Measurements from ENCODE around the gene KIR2DL3. TPM values are rescaled to one million over a fixed set of nuclear protein-coding genes. Genes with fewer than 3 reads are reported as not detected.
"Not testable (repeated sequence)": the region's sequence is repeated elsewhere in the genome, so short reads cannot be mapped to it uniquely, and the experiment has no call there.

The KIR2DL3 gene
- total RNA-seq (2014; rRNA removed; shearing (Covaris generic)) = not detected in 2 replicates

- DNase-seq (ENCODE audit: low read depth) = not testable (repeated sequence)
These were observed at the start of gene KIR2DL3 for GRCh38 chr19:54738306-54738705. Gene KIR2DL3, plus strand, starts transcription at chr19:54738513. Its CDS starts 33 bp downstream, at chr19:54738546.

DNA sequence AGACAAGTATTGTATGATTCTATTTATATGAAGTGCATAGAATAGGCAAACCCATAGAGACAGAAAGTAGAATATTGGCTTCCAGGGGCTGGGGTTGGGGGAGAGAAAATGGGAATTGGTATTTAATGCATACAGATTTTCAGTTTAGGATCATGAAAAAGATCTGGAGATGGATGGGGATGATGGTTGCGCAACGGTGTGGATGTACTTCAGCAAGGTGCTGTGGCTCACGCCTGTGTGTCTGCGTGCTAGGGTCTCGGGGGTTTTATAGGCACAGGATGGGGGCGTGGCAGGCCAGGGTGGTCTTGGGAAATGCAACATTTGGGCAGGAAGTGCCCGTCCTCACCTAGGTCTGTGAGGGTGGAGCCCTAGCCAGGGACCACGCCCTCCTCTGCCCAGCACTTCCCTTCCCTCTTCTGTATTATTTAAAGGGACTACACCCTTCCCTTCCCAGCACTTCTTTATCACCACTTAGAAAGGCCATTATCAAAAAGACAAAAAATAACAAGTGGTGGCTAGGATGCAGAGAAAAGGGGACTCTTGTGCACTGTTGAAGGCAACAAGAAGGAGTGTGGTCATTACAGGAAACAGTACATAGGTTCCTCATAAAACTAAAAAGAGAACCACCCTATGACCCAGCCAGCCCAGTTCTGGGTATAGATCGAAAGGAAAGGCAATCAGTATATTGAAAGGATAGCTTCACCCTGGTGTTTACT lies 46.6 kb upstream of the KIR2DL3 start:
- DNase-seq (ENCODE audit: low read depth) = no peak

DNA sequence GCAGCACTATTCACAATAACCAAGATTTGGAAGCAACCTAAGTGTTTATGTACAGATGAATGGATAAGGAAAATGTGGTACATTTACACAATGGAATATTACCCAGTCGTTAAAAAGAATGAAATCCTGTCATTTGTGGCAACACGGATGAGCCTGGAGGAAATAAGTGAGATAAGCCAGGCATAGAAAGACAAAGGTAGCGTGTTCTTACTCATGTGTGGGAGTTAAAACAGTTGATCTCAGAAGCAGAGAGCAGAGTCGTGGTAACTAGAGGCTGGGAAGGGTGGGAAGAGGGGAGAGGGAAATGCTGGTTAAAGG lies 46.1 kb upstream of the KIR2DL3 start:
- DNase-seq (ENCODE audit: low read depth) = no peak

- DNase-seq (ENCODE audit: low read depth) = no peak
These were observed 43.7 kb upstream of the KIR2DL3 start for GRCh38 chr19:54694648-54695047.

- no peak for DNase-seq (ENCODE audit: low read depth)
These were observed 42.2 kb upstream of the KIR2DL3 start for GRCh38 chr19:54696117-54696548.

DNA sequence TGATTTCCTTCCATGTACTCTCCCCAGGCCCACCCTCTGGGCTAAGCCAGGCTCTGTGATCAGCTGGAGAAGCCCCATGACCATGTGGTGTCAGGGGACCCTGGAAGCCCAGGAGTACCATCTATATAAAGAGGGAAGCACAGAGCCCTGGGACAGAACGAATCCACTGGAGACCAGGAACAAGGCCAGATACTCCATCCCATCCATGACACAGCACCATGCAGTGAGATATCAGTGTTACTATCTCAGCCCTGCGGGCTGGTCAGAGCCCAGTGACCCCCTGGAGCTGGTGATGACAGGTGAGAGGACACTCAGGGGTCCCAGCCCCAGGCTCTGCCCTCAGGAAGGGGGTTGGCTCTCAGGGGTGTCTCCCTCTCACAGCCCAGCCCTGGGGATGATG lies 41.5 kb upstream of the KIR2DL3 start:
- no peak for DNase-seq (ENCODE audit: low read depth)

DNA sequence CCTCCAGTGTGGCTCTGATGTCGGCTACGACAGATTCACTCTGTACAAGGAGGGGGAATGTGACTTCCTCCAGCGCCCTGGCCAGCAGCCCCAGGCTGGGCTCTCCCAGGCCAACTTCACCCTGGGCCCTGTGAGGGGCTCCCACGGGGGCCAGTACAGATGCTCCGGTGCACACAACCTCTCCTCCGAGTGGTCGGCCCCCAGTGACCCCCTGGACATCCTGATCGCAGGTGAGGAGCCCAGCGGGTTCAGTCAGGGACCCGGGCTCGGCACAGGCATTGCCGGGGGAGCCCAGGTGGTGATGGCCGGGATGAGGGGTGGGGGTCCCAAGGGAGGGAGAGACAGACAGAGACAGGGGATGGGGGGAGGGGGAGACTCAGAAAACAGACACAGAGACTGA lies 40.6 kb upstream of the KIR2DL3 start:
- DNase-seq (ENCODE audit: low read depth) = not testable (repeated sequence)

DNA sequence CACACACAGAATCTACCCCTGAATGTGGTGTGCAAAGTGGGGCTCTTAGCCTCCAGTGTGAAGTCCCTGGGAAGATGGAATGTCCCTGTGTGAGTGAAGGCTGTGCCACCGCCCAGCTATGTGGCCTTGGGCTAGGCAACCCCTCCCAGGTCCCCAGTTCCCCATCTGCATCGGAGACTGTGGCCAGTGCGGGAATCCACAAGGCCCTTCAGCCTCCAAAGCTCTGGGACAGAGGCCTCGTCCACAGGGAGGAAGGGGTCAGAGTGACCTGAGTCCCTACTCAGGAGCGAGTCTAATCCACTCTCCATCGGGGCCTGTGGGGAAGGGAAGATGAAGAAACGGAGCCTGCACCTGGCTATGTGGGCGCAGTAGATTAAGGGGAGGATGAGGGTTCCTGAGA lies 33.4 kb upstream of the KIR2DL3 start:
- DNase-seq (ENCODE audit: low read depth) = no peak

DNA sequence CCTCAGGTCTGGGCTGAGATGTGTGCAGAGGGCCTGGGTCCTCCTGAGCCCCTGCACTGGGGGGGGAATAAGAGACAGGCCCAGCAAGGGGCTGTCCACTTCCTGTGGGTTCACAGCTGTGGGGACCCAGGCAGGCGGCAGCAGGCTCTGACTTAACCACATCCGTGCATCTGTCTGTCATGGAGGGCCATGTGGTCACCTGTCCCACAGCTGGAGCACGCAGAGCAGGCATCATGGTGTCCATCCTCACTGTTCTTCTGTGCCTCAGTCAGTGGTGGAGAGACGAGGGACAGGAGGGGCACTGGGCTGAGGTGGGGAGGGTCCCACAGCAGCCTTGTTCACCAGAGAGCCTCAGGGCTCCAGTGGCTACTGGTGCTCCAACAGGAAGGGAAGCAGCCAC lies 30.4 kb upstream of the KIR2DL3 start:
- no peak for DNase-seq (ENCODE audit: low read depth)

DNA sequence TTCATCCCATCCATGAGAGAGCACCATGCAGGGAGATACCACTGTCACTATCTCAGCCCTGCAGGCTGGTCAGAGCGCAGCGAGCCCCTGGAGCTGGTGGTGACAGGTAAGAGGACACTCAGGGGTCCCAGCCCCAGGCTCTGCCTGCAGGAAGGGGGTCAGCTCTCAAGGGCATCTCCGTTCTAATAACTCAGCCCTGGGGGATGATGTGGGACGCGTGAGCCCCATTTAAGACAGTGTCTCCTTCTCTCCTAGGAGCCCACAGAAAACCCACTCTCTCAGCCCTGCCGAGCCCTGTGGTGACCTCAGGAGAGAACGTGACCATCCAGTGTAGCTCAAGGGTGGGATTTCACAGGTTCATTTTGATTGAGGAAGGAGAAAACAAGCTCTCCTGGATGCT lies 29.5 kb upstream of the KIR2DL3 start:
- DNase-seq (ENCODE audit: low read depth) = no peak

DNA sequence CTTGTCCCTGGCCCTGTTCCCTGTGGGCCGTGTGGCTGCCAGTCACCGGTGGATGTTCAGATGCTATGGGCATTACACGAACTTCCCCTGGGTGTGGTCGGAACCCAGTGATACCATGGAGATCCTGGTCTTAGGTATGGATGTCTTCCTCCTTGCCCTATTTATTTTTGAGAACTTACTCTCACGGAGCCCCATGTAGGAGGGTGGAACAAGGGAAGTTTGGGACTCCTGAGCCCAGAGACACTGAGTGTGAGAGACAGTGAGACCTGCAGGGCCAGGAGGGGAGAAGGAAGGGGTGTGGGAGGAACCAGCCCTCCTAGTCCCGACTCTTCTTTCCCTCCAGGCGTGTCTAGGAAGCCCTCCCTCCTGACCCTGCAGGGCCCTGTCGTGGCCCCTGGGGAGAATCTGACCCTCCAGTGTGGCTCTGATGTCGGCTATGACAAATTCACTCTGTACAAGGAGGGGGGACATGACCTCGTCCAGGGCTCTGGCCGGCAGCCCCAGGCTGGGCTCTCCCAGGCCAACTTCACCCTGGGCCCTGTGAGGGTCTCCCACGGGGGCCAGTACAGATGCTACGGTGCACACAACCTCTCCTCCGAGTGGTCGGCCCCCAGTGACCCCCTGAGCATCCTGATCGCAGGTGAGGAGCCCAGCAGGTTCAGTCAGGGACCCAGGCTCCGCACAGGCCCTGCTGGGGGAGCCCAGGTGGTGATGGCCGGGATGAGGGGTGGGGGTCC lies 28.9 kb upstream of the KIR2DL3 start:
- DNase-seq (ENCODE audit: low read depth) = no peak

GRCh38 chr19:54709956-54710355 lies 28.4 kb upstream of the KIR2DL3 start:
- not testable (repeated sequence) for DNase-seq (ENCODE audit: low read depth)

DNA sequence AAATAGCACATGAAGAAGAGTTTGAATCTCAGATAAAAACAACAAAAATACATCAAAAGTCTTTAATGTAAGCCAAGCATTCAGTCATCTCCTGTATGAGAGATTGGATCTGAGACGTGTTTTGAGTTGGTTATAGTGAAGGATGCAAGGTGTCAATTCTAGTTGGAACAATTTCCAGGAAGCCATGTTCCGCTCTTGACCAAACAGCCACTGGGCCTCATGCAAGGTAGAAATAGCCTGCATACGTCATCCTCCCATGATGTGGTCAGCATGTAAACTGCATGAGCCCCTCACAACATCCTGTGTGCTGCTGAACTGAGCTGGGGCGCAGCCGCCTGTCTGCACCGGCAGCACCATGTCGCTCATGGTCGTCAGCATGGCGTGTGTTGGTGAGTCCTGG lies 14.2 kb upstream of the KIR2DL3 start, which contains the start of gene KIR3DL3:
Gene KIR3DL3, plus strand, starts transcription at position 301 of the 400 bp plus-strand sequence. Its CDS starts 55 bp downstream, at position 356.
- no peak for DNase-seq (ENCODE audit: low read depth)

GRCh38 chr19:54724644-54725043 lies 13.7 kb upstream of the KIR2DL3 start:
- no peak for DNase-seq (ENCODE audit: low read depth)

GRCh38 chr19:54725321-54725720 lies 13.0 kb upstream of the KIR2DL3 start:
- DNase-seq (ENCODE audit: low read depth) = no peak

DNA sequence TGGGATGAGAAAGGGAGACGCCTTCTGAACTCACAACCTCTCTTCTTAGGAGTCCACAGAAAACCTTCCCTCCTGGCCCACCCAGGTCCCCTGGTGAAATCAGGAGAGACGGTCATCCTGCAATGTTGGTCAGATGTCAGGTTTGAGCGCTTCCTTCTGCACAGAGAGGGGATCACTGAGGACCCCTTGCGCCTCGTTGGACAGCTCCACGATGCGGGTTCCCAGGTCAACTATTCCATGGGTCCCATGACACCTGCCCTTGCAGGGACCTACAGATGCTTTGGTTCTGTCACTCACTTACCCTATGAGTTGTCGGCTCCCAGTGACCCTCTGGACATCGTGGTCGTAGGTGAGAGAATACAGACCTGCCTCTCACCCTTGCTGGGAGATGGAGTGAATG lies 10.8 kb upstream of the KIR2DL3 start:
- no peak for DNase-seq (ENCODE audit: low read depth)

- no peak for DNase-seq (ENCODE audit: low read depth)
These were observed 10.1 kb upstream of the KIR2DL3 start for GRCh38 chr19:54728167-54728566.

- no peak for DNase-seq (ENCODE audit: low read depth)
These were observed 8.7 kb upstream of the KIR2DL3 start for GRCh38 chr19:54729416-54730188.

- no peak for DNase-seq (ENCODE audit: low read depth)
These were observed 7.1 kb upstream of the KIR2DL3 start for GRCh38 chr19:54731191-54731590.

DNA sequence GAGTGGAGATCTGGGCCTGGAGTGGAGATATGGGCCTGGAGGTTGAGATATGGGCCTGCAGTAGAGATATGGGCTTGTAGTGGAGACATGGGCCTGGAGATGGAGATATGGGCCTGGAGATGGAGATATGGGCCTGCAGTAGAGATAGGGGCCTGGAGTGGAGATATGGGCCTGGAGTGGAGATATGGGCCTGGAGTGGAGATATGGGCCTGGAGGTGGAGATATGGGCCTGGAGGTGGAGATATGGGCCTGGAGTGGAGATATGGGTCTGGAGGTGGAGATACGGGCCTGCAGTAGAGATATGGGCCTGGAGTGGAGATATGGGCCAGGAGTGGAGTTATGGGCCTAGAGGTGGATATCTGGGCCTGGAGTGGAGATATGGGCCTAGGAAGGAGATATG lies 402 bp downstream of the KIR2DL3 start:
- no peak for DNase-seq (ENCODE audit: low read depth)

DNA sequence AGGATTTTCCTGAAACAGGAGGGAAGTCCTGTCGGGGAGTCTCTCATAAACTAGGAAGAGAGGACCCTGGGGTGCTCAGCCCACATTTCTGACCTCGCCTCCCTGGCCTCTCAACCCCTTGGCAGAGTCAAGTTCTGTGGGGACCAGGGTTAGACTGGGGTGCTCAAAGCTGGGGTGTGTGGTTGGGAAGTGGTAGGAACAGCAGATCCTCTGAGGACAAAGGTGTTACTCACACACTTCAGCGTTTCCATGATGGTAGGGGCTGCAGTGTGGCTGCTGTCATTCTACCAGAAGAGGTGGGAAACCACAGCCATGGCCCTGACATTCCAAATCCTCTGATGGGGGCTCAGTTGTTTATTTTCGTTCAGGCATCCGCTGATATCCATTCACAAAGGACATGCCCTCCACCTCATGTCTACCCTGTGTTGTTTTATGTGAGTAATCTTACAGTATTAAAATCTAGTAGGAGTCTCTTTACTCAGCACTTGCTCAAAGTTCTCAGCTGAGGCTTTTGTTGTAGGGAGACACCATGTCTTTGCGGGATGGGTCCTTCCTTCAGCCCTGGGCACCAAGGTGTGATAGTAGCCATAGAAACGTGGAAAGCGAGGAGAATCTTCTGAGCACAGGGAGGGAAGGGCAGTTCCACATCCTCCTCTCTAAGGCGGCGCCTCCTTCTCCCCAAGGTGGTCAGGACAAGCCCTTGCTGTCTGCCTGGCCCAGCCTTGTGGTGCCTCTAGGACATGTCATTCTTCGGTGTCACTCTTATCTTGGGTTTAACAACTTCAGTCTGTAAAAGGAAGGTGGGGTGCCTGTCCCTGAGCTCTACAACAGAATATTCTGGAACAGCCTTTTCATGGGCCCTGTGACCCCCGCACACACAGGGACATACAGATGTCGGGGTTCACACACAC lies 1.5 kb downstream of the KIR2DL3 start:
- peak; percentile 4 for DNase-seq (ENCODE audit: low read depth)

Measured in Daoy (cell line).